HG02678 (cell line): ENCODE results near the gene MPG.
"Not testable (repeated sequence)": the region's sequence is repeated elsewhere in the genome, so short reads cannot be mapped to it uniquely, and the experiment has no call there.

Experiments
- ATAC-seq: cut with Tn5 transposase; IDR thresholded peaks from one replicate; pipeline ENCODE4 v1.9.1; 2021; ENCODE audit warnings: mild to moderate bottlenecking, moderate library complexity; ENCODE audit not compliant: unreplicated experiment

MPG gene

DNA sequence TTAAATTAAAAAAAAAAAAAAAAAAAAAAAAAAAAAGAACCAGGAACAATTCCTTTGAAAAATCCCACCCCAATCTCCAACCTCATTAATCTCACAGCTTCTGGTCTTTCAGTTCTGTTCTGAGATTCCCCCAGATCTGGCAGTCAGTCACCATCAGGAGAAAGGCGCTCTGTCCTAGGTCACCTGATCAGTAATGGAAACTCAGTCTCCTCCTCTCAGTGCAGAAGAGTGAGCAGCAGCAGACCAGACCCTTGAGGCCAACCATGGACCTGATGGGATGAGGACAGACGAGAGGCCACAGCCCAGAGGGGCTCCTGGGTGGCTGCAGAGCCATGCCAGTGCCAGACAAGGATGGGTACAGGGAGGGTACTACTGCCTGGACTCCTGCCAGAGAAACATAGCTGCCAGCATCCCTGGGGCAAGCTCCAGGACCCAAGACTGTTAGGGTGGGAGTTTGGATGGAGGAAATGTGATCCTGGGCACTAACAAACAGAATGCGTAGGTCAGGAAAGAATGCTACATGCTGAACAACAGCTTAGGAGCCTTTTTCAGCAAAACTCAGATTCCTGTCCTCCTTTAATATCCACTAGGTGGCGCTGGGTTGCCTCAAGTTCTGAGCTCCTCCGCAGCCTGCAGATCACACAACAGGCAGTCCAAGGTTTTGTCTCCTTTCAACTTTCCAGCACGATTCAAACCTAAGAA, 28.7 kb downstream of the MPG start:
- no peak for ATAC-seq

DNA sequence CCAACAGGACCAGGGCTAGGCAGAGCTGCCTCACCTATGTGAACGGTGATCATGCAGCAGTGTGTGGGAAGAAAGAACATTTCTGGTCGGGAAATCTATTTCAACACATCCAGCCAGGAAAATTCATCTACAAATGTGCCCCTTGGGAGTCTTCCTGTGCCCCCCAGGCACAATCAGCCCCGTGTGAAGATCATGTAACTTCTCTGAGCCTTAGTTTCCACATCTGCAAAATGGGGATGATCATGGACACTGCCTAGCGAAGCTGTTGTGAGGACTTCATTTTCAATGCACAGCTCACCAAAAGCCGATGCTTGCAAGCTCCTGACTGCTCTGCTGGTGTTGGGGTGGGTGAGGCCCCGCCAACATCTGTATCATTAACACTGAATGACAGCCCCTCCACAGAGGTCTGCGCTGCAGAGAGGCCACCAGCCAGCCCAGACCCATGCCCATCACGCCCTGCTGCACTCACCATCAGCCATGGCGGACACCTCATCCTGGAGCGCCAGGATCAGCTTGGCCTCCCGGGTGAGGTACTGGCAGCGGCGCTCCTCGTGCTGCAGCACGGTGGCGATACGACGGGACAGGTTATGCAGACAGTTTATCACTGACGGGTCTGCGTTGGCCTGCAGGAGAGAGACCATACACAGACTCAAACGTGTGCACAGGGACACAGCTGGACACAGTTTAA, 34.3 kb downstream of the MPG start:
- no peak for ATAC-seq

DNA sequence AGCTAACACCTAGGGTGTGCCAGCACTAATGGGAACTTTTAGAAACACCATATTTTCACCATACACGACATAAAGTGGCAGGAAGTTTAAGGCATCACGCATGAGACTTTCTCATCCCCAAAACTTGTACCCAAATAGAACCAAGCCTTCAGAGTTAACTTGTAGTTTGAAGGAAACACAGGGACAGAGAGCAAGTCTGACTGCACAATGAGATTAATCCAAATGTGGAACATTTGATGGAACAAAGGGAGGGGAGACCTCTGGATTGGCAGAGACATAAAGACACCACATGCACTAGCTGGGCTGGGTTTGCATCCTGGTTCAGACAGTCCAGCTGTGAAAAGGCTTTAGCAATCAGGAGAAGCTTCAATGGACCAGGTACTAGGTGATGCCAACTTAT, 36.3 kb downstream of the MPG start:
- no peak for ATAC-seq

DNA sequence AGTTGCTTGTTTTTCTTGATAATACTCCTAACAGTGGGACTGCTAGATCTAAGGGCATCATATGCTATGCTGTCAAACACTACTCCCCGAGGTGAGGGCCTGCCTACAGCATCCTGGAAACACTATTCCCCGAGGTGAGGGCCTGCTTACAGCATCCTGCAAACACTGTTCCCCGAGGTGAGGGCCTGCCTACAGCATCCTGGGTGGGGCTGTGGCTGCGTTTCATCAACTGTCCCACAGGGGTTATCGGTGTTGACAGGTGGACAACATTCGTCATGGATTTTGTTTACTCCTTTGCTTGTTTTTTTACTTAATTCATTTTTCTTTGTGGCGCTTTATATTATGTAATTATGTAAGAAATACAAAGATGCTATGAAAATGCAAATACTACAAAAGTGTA, 38.0 kb downstream of the MPG start:
- no peak for ATAC-seq

DNA sequence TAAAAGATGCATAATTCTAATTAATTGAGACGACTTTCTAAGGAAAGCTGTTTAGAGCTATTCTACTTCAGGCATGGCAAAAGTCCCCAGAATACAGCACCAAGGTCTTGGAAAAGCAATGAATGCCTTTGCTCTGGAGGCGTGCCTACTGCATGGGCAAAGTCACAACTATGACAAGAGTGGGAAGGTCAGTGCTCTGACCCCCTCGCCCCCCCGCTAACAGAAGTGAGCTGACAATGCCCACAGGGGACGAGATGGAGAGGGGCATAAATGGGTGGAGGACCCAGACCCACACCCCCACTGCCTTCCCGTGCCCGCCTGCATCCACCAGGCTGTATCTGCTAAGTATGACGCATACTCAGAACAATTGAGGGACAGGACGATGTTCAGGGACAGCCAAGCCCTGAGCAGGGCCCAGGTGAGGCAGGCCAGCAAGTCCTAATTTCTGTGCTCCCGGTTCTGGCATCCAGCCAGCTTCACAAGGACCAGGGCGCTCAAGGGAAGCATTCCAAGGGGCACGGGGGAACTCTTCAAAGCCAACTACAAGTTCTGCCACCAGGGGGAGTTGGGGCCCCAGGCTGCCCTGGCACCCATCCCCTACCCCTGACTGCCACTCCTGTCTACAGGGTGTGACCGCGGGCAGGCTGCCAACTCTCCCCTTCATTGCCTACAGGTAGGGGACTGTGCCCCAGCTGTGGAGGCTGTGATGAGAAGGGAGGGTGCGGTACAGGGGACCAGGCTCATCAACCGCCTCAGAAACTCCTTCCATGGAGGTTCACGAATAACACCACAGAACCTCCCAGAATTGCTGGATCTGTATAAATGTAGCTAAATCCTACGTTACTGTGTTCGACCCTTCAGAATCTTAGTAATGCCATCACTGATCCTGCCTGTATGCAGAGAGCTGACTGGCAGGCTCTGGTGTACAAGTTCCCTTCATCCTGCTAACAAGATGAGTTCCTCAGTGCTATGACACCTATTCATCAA, 39.6 kb downstream of the MPG start:
- no peak for ATAC-seq

DNA sequence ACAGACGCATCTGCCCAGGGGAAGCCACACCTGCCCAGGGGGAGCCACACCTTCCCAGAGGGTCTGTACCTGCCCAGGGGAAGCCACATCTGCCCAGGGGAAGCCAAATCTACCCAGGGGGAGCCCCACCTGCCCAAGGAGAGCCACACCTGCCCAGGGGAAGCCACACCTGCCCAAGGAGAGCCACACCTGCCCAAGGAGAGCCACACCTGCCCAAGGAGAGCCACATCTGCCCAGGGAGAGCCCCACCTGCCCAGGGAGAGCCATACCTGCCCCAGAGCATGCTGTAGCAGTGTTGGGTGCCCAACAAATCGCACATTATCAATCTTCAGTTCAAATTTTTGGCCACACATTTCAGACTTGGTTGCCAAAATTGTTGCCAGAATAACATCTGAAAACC, 40.8 kb downstream of the MPG start:
- ATAC-seq = no peak

DNA sequence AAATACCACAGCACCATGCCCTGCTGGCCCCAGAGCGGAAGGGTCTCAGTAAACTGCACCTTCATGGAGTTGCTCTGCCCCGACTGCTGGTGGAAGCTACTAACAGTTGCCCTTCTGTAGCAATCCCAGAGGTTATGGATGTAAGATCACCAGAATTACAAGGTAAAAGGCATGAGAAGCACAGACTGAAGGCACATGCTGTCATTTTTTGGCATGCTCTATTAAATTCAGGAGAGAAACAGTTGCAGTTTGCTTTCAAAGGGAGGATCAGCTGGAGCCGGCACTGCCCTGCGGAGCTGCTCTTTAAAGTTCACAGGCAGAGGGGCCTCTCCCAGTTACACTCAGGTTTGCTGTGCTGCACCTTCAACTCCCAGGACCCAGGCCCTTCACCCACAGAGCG, 41.3 kb downstream of the MPG start:
- no peak for ATAC-seq

DNA sequence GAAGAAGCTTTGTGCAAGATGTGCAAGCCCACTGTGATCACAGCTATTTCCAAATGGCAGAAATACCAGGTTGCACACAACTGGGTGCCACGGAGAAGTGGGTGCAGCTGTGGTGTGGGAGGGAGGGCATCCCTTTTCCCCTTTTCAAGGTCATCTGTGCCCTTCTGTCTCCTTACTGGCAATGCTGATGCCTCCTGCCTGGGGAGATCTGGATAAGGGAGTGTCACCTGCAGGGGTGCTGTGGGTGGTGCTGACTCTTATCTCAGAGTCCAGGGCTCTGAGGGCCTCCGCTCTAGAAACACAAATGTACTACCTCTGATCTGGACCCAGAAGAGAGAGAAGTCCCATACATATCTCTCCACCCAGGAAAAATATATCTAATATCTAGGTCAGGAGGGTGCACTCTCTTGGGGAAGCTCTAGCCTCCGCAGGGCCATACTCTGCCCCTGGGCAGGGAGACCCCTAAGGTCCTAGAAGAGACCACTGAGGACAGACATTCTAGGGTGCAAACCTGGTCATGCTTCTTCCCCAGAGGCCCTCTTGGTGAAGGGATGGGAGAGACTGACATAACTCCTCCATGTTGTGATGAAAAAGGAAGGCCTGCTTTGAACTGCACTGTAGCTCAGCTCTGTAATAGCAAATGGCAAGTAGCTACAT, 41.9 kb downstream of the MPG start:
- ATAC-seq = no peak

DNA sequence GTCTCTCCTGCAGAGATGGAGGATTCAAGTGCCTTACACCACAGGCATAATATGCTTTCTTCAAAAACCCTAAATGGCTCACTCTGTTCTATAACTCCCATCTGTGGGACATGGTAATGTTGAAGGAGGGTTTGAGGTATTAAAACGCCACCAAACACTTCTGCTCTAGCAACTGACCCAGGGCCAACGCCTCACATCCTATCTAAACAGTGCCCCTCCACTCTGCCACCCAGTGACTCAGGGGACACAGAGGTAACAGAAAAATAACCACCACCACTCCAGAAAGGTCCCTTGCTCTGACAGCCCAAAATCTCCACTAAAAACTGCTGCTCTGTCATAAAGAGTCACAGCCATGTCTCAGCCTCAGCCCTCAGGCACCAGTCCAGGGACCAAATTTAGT, 42.7 kb downstream of the MPG start:
- no peak for ATAC-seq

DNA sequence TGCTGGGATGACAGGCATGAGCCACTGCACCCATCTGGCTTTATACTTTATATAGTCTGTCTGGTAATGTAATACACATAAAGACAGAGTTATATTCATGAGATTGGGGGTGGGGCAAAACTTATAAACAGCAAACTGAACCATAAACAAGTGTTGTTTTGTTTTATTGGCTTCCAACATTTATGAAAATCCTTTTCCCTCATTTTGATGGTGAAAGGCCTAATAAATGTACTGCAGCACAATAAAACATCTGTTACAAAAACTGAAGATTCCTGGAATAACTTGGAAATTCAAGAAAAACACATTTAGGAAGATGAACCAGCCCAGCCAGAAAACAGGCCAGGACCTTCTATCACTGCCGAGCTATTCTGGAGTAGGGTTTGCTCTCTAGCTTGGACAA, 44.3 kb downstream of the MPG start:
- no peak for ATAC-seq

DNA sequence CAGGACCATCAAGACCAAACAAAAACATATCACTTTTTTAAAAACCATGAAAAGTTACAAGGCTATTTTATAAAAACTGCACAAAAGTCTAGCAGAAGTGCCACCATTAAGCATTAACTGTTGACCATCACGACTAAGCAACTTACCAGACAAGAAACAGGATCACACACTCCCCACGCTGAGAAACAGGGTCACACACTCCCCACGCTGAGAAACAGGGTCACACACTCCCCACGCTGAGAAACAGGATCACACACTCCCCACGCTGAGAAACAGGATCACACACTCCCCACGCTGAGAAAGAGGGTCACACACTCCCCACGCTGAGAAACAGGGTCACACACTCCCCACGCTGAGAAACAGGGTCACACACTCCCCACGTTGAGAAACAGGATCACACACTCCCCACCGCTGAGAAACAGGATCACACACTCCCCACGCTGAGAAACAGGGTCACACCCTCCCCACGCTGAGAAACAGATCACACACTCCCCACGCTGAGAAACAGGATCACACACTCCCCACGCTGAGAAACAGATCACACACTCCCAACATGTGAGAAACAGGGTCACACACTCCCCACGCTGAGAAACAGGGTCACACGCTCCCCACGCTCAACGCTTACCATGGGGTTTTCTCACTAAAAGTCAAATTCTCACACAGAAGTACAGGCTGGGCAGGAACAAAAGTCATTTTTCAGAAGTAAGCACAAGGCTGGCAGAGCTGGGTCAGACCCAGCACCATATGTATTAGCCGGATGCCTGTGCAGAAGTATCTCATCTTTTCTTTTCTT, 45.7 kb downstream of the MPG start:
- not testable (repeated sequence) for ATAC-seq

DNA sequence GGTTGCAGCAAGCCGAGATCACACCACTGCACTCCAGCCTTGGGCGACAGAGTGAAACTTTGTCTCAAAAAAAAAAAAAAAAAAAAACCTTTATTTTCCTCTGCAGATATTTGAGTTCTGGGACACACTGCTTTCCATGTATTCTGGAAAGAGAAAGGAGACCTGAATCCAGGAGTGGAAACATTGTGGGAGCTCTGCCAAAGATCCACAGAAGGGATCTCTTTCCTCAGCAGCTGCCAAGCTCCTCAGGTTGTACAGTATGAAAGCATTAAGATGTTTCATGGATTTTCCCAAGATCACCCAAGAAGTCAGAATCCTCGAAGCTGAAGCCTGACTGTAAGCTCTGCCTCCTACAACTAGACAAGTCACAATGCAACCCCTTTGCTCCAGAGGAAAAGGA, 47.0 kb downstream of the MPG start:
- no peak for ATAC-seq

DNA sequence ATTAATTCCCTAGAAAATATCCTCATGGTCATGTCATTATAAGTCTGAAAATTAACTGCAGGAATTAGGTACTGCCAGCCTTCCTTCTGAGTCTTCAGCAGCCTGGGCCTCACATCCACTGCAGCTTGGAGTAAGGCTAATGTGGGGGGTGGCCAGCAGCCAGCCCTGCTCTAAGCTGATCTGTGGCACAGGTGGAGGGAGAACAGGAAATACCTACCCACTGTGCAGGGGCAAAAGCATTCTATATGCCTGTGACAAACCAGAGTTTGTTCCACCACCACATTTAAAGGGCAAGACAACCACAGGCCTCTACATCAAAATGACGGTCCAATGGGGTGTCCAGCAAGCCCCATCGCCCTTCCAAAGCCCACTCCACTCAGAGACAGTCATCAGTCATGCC, 51.0 kb downstream of the MPG start:
- ATAC-seq = no peak

DNA sequence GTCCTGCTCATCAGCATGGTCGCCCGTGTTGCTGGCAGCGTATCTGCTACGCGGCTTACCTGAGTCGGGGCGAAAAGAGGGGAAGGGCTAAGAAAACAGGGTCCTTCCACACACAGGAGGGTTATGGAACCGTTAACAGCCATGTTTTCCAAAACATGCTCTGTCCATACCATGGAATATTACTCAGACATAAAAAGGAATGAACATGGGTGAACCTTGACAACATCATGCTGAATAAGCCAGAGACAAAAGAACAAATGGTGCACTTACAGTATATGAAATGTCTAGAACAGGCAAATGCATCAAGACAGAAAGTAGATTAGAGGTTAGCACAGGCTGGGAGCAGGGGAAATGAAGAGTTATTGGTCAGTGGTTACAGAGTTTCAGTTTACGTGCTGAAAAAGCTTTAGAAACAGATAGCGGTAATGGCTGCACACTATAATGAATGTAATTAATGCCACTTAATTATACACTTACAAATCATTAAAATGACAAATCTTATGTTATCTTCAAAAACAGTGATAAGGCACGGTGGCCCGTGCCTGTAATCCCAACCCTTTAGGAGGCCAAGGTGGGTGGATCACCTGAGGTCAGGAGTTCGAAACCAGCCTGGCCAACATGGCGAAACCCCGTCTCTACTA, 52.6 kb downstream of the MPG start:
- no peak for ATAC-seq

DNA sequence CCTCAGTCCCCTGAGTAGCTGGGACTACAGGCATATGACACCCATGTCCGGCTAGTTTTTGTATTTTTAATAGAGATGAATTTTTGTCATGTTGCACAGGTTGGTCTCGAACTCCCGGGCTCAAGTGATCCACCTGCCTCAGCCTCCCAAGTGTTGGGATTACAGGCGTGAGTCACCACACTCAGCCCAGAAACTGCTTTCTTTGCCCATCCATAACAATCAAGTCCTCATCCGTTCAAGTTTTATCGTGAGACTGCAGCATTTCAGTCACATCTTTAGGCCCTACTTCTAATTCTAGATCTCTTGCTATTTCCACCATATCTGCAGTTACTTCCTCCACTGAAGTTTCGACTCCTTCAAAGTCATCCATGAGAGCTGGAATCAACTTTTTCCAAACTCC, 54.1 kb downstream of the MPG start:
- no peak for ATAC-seq

DNA sequence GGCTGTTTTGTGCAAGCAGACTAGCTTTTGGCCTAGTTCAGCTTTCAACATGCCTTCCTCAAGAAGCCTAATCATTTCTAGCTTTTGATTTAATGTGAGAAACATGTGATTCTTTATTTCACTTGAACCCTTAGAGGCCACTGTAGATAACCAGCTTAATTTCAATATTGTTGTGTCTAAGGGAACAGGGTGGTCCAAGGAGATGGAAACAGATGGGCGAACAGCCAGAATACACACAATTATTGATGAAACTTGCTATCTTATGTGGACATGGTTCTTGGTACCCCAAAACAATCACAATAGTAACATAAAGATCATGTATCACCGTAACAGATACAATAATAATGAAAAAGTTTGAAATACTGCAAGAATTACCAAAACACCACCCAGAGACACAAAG, 55.7 kb downstream of the MPG start:
- ATAC-seq = no peak
